PFSK-1 (cell line): ENCODE results near the gene ATG2B.

Experiments used
- POLR2AphosphoS5 ChIP-seq: IDR thresholded peaks from 2 replicates; pipeline ENCODE4 v1.6.1; 2012; ENCODE audit warnings: low read depth, mild to moderate bottlenecking, control low read depth, low read length, moderate library complexity
- REST ChIP-seq, 2 experiments: IDR thresholded peaks; 2 replicates each; pipeline versions ENCODE4 v1.6.1 to v1.8.0; 2011 to 2012; ENCODE audit warnings: low read depth in 2 of 2, low read length in 2 of 2, control low read depth in 1 of 2, inconsistent platforms in 1 of 2, mild to moderate bottlenecking in 1 of 2, moderate library complexity in 1 of 2; ENCODE audit not compliant: insufficient read depth in 1 of 2
- TAF1 ChIP-seq: IDR thresholded peaks from 2 replicates; pipeline ENCODE4 v1.6.1; 2012; ENCODE audit warnings: low read length, control low read depth, borderline replicate concordance; ENCODE audit not compliant: insufficient read depth

DNA sequence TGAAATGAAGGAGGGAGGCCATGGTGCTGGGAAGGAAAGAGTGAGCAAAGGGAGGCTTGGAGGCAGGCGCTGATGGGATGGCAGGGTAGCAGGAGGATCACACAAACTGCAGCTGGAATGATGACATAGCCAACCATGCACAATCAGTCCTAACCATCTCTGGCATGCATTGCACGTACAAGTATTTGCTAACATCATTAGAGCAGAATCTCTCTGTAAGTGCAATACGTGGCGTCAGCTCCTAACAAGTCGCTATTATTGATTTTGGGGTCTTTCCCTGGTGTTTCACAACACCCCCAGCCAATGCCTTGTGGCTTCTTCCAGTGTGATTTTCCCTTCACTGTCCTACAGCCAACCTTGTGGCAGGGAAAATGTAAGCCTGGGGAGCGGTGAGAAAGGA, 88.6 kb downstream of the ATG2B start:
- no peak for TF ChIP-seq REST (IDR thresholded peaks at IDR 0.05; ENCODE audit: insufficient read depth in 1 of 2, low read depth in 2 of 2, low read length in 2 of 2)
- no peak for TF ChIP-seq POLR2AphosphoS5
- TF ChIP-seq TAF1 = no peak
